Activated CD4-positive, alpha-beta T cell treated with anti-CD3 and anti-CD28 coated beads, Interleukin-2, amount 10 ng/mL, durations not matched to agents 24 days and 14 days (primary cell): ENCODE data around the gene MME. TPM values are rescaled to one million over a fixed set of nuclear protein-coding genes. Genes with fewer than 3 reads are reported as not detected.

ENCODE experiments used
- DNase-seq: peaks from one replicate; pipeline ENCODE4 v3.0.0; 2022
- H3K27ac Mint-ChIP-seq: one replicate; pipeline ENCODE4 v1.8.0; 2022; ENCODE audit warnings: mild to moderate bottlenecking, mixed read lengths
- H3K27me3 Mint-ChIP-seq: one replicate; pipeline ENCODE4 v1.8.0; 2022; ENCODE audit warnings: mixed read lengths
- H3K36me3 Mint-ChIP-seq: one replicate; pipeline ENCODE4 v1.8.0; 2022; ENCODE audit warnings: low read depth, mild to moderate bottlenecking, mixed read lengths
- H3K4me1 Mint-ChIP-seq: one replicate; pipeline ENCODE4 v1.8.0; 2021; ENCODE audit warnings: mixed read lengths
- H3K4me3 Mint-ChIP-seq: one replicate; pipeline ENCODE4 v1.8.0; 2022; ENCODE audit warnings: mild to moderate bottlenecking, moderate library complexity, mixed read lengths
- H3K9me3 Mint-ChIP-seq: one replicate; pipeline ENCODE4 v1.8.0; 2021; ENCODE audit warnings: mixed read lengths
- intact Hi-C: fragments of 100-400 bp; cut with micrococcal nuclease; formaldehyde crosslinking; loops from one replicate; pipeline ENCODE4 v1.15.1; 2023
- total RNA-seq: library from RNA; stranded (reverse); gene quantifications from 2 replicates; pipeline ENCODE4 v1.2.3, GENCODE V29; 2022

MME gene
- total RNA-seq, 1 donor from 2014 or later: not detected

GRCh38 chr3:155135003-155135402 is 54.9 kb downstream of the MME start:
- DNase-seq: no peak
- intact Hi-C loops: no loop called here
- H3K36me3 Mint-ChIP-seq: no peaks in the 10 kb centered on the region
- no peak overlapping the region for H3K4me3 Mint-ChIP-seq
- H3K9me3 Mint-ChIP-seq: no peaks in the 10 kb centered on the region
- H3K4me1 Mint-ChIP-seq: no peaks in the 10 kb centered on the region
- H3K27me3 Mint-ChIP-seq: no peaks in the 10 kb centered on the region
- H3K27ac Mint-ChIP-seq: no peak overlapping the region

GRCh38 chr3:155138677-155139076 is 58.6 kb downstream of the MME start:
- Mint-ChIP-seq H3K27ac (no peak overlapping the region), H3K4me1 (no peaks in the 10 kb centered on the region), H3K27me3 (no peaks in the 10 kb centered on the region), H3K9me3 (no peaks in the 10 kb centered on the region), H3K4me3 (no peak overlapping the region), H3K36me3 (no peaks in the 10 kb centered on the region)
- intact Hi-C loops: no loop called here
- no peak for DNase-seq

- no peaks in the 10 kb centered on the region for H3K36me3 Mint-ChIP-seq
- no peaks in the 10 kb centered on the region for H3K9me3 Mint-ChIP-seq
- no peaks in the 10 kb centered on the region for H3K27me3 Mint-ChIP-seq
- no peaks in the 10 kb centered on the region for H3K4me1 Mint-ChIP-seq
- intact Hi-C loops: no loop called here
- no peak for DNase-seq
- H3K4me3 Mint-ChIP-seq: no peak overlapping the region
- H3K27ac Mint-ChIP-seq: no peak overlapping the region
Observed at GRCh38 chr3:155147588-155147987, 67.5 kb downstream of the MME start.

- no peak overlapping the region for H3K4me3 Mint-ChIP-seq
- no peak for DNase-seq
- intact Hi-C loops: no loop called here
- no peak overlapping the region for H3K27ac Mint-ChIP-seq
- no peaks in the 10 kb centered on the region for H3K4me1 Mint-ChIP-seq
- no peaks in the 10 kb centered on the region for H3K9me3 Mint-ChIP-seq
- no peaks in the 10 kb centered on the region for H3K27me3 Mint-ChIP-seq
- no peaks in the 10 kb centered on the region for H3K36me3 Mint-ChIP-seq
Observed at GRCh38 chr3:155149494-155149893, 69.4 kb downstream of the MME start.

- Mint-ChIP-seq H3K4me1 (no peaks in the 10 kb centered on the region), H3K27ac (no peak overlapping the region), H3K4me3 (no peak overlapping the region), H3K36me3 (no peaks in the 10 kb centered on the region), H3K9me3 (no peaks in the 10 kb centered on the region), H3K27me3 (no peaks in the 10 kb centered on the region)
- DNase-seq: no peak
- intact Hi-C loops: no loop called here
Observed at GRCh38 chr3:155153242-155154186, 73.4 kb downstream of the MME start.

- H3K4me1 Mint-ChIP-seq: no peaks in the 10 kb centered on the region
- H3K27me3 Mint-ChIP-seq: no peaks in the 10 kb centered on the region
- intact Hi-C loops: no loop called here
- no peak overlapping the region for H3K4me3 Mint-ChIP-seq
- H3K9me3 Mint-ChIP-seq: no peaks in the 10 kb centered on the region
- no peak for DNase-seq
- no peaks in the 10 kb centered on the region for H3K36me3 Mint-ChIP-seq
- H3K27ac Mint-ChIP-seq: no peak overlapping the region
Observed at GRCh38 chr3:155154255-155154654, 74.1 kb downstream of the MME start.

GRCh38 chr3:155158346-155159037 is 78.4 kb downstream of the MME start:
- intact Hi-C loops: no loop called here
- Mint-ChIP-seq H3K4me3 (no peak overlapping the region), H3K27ac (no peak overlapping the region), H3K4me1 (no peaks in the 10 kb centered on the region), H3K27me3 (no peaks in the 10 kb centered on the region), H3K9me3 (no peaks in the 10 kb centered on the region), H3K36me3 (no peaks in the 10 kb centered on the region)
- no peak for DNase-seq

GRCh38 chr3:155159301-155159700 is 79.2 kb downstream of the MME start:
- Mint-ChIP-seq H3K27ac (no peak overlapping the region), H3K36me3 (no peaks in the 10 kb centered on the region), H3K4me3 (no peak overlapping the region), H3K27me3 (no peaks in the 10 kb centered on the region), H3K9me3 (no peaks in the 10 kb centered on the region), H3K4me1 (no peaks in the 10 kb centered on the region)
- intact Hi-C loops: no loop called here
- no peak for DNase-seq

- Mint-ChIP-seq H3K27me3 (no peaks in the 10 kb centered on the region), H3K4me1 (no peaks in the 10 kb centered on the region), H3K27ac (no peak overlapping the region), H3K4me3 (no peak overlapping the region), H3K36me3 (no peaks in the 10 kb centered on the region), H3K9me3 (no peaks in the 10 kb centered on the region)
- intact Hi-C loops: no loop called here
- DNase-seq: no peak
Observed at GRCh38 chr3:155161640-155162292, 81.6 kb downstream of the MME start.

GRCh38 chr3:155164306-155164705 is 84.2 kb downstream of the MME start:
- H3K4me3 Mint-ChIP-seq: no peak overlapping the region
- no peaks in the 10 kb centered on the region for H3K36me3 Mint-ChIP-seq
- no peak overlapping the region for H3K27ac Mint-ChIP-seq
- no peaks in the 10 kb centered on the region for H3K9me3 Mint-ChIP-seq
- intact Hi-C loops: no loop called here
- no peak for DNase-seq
- H3K27me3 Mint-ChIP-seq: no peaks in the 10 kb centered on the region
- no peaks in the 10 kb centered on the region for H3K4me1 Mint-ChIP-seq

GRCh38 chr3:155166441-155166840 is 86.3 kb downstream of the MME start:
- no peaks in the 10 kb centered on the region for H3K27me3 Mint-ChIP-seq
- H3K27ac Mint-ChIP-seq: no peak overlapping the region
- DNase-seq: no peak
- intact Hi-C loops: no loop called here
- H3K9me3 Mint-ChIP-seq: no peaks in the 10 kb centered on the region
- H3K4me1 Mint-ChIP-seq: no peaks in the 10 kb centered on the region
- no peaks in the 10 kb centered on the region for H3K36me3 Mint-ChIP-seq
- no peak overlapping the region for H3K4me3 Mint-ChIP-seq

GRCh38 chr3:155169197-155169596 is 89.1 kb downstream of the MME start:
- Mint-ChIP-seq H3K9me3 (no peaks in the 10 kb centered on the region), H3K4me3 (no peak overlapping the region), H3K36me3 (no peaks in the 10 kb centered on the region), H3K27ac (no peak overlapping the region), H3K27me3 (no peaks in the 10 kb centered on the region), H3K4me1 (no peaks in the 10 kb centered on the region)
- intact Hi-C loops: no loop called here
- no peak for DNase-seq

- Mint-ChIP-seq H3K27me3 (peaks cover under 1% of the 10 kb centered on the region), H3K4me3 (no peak overlapping the region), H3K9me3 (no peaks in the 10 kb centered on the region), H3K27ac (no peak overlapping the region), H3K4me1 (no peaks in the 10 kb centered on the region), H3K36me3 (no peaks in the 10 kb centered on the region)
- no peak for DNase-seq
- intact Hi-C loops: no loop called here
Observed at GRCh38 chr3:155173771-155174170, 93.7 kb downstream of the MME start.

- no peaks in the 10 kb centered on the region for H3K36me3 Mint-ChIP-seq
- peaks cover 3% of the 10 kb centered on the region for H3K9me3 Mint-ChIP-seq
- intact Hi-C loops: no loop called here
- H3K4me3 Mint-ChIP-seq: no peak overlapping the region
- peaks cover 3% of the 10 kb centered on the region for H3K4me1 Mint-ChIP-seq
- no peak for DNase-seq
- H3K27me3 Mint-ChIP-seq: peaks cover 6% of the 10 kb centered on the region
- H3K27ac Mint-ChIP-seq: no peak overlapping the region
Observed at GRCh38 chr3:155178810-155179436, 98.8 kb downstream of the MME start.
